Astrocyte of the hippocampus (primary cell): ENCODE data around the gene KIF18B.
"Not testable (repeated sequence)": the region's sequence is repeated elsewhere in the genome, so short reads cannot be mapped to it uniquely, and the experiment has no call there.

Experiments used
- DNase-seq: peaks from one replicate; pipeline ENCODE4 v3.0.0; 2011; ENCODE audit warnings: low read depth, low spot score

The KIF18B gene

DNA sequence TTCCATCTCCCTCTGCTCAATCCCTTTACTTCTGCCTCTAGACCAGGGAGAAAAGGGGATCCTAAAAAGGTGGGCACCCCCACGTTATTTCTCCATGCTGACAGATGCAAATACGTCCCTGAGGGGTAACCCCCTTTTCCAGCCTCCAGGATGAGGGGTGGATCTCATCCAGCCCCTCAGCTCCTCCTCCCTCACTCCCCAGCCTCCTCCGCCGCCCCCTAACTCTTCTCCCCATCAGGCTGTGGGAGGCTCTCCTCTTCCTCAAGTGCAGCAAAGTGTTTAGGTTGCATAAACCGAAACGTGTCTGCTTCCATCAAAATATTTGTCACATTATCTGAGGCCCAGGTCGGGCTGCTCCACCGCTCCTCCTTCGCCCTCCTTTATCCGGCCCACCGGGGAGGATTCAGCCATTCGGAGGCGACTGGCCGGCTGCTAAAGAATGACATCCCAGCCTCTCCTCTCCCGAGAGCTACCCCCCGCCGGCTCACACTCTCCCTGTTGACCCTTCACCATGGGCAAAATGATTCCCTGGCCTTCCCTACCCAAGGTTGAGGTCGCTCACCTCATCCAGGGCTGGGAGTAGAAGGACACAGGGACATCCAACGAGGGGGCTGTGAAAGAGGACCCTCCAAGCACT lies 21.7 kb upstream of the KIF18B start:
- no peak for DNase-seq

DNA sequence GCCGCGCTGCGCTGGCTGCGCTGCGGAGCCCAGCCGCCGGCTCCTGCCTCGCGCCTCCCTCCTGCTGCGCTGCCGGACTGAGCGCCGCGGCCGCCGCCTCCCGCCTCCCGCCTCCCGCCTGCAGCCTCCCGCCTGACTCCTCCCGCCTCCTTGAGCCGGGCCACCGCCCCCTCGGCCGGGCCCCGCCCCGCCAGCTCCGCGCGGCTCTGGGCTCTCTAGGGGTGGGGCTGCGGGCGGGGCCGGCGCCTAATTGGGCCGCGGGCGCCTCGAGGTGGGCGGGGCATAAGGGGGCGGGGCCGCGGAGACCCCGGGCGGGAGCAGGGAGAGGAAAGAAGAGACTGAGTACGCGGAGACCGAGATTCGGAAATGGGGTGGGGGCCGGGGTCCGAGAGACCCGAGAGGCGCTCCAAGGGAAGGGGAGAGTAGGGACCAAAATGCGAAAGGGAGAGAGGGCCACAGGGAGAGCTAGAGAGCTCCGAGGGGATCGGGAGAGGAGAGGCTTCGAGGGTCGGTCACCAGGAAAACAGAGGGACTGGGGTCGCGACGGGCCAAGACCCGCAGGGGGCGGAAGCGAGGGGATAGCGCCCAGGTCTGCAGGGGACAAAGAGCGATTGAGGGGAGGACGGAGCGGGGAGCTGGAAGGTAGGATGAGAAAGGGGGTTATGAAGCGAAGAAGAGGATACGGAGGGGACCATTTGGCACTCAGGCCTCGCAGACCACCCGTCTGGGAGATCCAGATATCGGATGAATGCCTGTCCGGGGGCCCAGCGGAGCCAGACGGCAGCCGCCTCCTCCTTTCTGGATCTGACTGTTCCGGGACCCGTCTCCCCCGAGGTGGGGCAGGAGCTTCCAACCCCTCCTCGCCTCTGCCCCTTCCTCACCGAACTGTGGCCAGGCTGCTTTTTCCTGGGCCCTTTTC lies 20.9 kb upstream of the KIF18B start, which contains the start of gene C1QL1:
Gene C1QL1 (minus strand): TSS at position 79 of the 919 bp plus-strand sequence. CDS start 255 bp downstream, outside the sequence.
- DNase-seq: peak; percentile 98

DNA sequence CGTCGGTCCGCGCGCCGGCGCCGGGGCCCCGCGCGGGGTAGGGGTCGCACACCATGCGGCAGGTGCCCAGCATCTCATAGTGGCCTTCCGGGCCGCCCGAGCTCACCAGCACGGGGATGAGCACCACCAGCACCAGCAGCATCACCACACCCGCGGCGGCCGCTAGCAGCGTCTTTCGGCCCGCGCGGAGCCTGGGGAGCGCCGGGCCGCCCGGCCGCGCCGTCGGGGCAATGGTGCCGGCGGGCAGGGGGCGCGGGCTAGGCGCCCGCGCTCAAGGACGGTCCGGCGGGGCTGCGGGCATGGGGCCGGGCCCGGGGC lies 20.3 kb upstream of the KIF18B start:
- DNase-seq: no peak

DNA sequence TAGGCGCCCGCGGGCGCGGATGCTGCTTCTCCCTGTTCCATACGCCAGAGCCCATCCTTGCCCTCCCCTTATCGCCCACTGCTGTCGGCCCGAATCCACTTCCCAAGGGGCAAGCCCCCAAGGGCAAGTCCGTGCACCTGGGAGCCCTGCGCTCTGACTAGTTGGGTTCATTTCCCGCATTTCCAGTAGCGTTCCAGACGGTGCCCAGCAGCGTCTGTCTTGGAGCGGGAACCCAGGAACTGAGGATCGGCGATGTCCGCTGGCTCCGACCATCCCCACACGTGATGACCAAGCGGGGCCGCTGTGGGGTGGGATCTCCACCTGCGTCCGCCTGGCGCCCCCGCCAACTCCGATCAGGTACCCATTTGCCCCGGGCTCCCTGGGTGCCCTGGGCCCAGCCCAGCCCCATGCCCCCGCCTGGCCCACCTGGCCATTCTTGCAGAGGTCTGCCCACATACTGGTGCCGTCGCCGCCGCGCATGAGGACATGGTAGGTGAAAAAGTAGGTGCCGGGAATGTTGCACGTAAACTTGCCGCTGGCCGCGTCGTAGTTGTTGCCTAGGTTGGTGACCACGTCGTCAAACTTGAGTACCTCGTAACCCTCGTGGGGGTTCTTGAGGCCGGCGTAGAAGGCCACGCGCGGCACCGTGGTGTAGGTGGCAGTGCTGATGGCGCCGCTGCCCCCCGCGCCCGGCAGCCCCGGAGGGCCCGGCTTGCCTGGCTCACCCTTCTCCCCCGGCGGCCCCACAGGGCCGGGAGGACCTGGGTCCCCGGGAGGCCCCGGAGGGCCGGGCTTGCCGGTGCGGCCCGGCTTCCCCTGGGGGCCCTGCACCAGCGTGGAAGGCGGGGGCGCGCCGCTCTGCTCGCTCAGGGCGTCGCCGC lies 19.7 kb upstream of the KIF18B start:
- no peak for DNase-seq

- DNase-seq: no peak
These were observed 18.9 kb upstream of the KIF18B start for GRCh38 chr17:44966348-44967025.

DNA sequence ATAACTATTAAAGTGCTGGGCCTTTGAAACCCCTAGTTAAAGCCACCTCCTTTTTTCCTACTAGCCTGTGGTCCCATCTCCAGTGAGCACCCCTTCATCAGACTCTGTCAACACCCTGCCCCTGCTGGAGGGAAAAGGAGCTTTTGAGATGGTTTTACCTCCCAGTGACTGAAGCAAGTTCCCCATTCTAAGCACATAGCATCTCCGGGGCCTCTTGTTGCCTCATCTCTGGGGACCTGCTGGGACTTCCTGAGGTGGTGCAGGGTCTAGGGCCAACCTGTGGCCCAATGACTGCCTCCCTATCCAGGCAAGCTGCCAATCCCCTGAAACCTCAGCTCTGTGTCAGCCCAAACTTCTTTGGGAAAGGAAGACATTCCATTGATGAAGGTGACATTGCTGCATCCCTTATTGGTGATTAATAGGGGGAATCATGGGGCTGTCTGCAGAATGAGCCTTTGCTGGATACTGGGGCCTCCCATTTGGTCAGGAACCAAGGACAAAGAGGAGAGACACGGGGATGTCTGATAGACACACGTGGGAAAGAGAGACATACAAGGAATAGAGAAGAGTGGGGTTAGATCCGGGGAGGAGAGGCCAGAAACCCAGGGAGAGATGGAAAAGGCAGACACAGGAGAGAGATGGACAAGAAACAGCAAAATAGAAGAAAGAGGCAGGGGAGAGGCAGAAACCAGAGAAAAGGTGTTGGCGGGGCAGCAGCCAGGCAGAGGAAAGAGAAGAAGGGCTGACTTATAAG lies 18.1 kb upstream of the KIF18B start:
- DNase-seq: no peak

DNA sequence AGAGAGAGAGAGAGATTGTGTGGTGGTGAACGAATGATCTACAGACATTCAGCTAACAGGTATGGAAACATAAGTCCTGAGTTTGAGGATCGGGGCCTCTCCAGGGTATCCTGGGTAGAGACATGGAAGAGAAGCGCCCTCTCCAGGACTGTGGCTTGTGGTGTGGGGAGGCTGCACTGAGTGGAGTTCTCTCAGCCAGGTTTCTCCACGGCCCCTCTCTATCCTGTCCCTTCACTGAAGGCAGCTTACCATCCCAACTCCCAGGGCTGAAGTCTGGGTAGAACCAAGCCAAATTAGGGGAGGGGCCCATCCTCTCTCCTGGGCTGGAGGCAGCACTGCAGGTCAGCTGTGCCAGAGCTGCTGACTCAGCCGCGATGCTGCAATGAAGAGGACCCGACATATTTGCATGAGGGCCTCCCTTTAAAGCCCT lies 14.4 kb upstream of the KIF18B start:
- DNase-seq: peak; percentile 29

DNA sequence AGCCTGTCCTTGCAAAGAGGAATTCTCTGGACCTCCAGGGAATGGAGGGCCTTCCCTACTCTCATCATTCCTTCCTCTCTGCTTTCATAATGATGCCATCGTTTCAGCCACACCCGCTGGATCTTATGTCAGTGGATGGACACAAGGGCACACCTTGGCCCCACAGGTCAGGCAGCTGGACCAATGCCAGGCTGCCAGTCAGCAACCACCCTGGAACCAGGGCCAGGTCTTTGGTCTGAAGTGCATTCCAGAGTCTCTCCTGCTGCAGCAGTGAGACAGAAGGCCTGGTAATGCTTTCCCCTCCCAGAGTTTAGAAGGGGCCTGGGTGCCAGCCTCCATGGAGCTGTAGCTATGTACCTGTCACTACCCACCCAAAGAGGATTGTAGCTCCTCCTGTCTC lies 13.1 kb upstream of the KIF18B start:
- DNase-seq: peak; percentile 26

GRCh38 chr17:44959821-44960531 lies 12.4 kb upstream of the KIF18B start:
- peak; percentile 25 for DNase-seq

GRCh38 chr17:44956998-44957981 lies 9.7 kb upstream of the KIF18B start:
- DNase-seq: no peak

DNA sequence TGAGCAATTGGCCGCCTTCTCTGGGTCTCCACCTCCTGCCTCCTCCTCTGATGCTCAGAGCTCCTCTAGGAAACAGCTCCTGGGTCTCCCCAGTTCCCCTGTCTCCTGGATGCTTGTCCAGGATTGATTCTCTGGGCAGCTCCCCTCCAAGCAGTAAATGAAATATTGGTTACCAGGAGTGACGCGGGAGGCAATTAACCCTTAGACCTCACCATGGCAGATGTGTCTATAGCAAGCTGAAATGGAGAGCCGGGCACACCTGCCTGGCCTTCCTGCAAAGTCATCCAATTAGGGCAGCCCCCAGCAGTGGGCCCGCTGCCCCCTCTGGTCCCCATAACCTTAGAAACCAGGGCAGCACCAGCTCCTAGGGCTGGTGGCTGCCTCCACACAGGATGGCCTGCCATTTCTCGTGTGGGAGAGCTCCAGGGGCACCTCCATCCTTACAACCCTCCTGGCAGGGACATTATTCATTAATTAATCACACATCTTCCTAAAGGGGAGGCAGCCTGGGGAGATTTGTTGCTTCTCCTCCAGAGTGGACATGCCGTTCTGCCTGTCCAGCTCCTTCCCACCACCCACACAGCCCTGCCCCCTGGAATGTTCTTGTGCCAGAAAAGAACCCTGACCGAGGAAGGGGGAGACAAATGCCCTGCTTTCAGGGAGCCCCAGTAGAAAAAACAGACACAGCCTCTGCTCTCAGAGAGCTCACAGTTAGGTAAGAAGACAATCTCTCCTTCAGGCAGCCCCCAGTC lies 8.3 kb upstream of the KIF18B start:
- no peak for DNase-seq

- DNase-seq: no peak
These were observed 5.4 kb upstream of the KIF18B start for GRCh38 chr17:44952946-44953475.

- no peak for DNase-seq
These were observed 782 bp upstream of the KIF18B start for GRCh38 chr17:44948315-44948795.

- DNase-seq: not testable (repeated sequence)
These were observed 1.9 kb downstream of the KIF18B start for GRCh38 chr17:44945652-44946051.

DNA sequence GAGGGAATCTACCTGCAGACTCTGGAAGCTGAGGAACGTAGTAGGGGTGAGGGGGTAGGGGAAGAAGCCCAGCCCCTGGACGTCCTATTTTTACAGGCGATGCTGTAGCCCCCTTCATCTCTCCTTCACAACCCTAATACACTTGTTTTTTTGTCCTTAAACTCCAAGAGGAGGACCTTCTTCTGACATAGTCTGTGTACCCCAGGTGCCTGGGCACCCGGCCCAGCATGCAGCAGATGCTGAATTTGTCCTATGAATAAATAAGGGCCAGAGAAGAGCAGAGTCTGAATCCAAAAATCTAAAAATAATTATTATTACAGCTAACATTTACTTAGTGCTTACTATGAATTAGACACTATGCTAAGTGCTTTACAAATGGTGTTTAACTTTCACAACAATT lies 5.1 kb downstream of the KIF18B start:
- no peak for DNase-seq

DNA sequence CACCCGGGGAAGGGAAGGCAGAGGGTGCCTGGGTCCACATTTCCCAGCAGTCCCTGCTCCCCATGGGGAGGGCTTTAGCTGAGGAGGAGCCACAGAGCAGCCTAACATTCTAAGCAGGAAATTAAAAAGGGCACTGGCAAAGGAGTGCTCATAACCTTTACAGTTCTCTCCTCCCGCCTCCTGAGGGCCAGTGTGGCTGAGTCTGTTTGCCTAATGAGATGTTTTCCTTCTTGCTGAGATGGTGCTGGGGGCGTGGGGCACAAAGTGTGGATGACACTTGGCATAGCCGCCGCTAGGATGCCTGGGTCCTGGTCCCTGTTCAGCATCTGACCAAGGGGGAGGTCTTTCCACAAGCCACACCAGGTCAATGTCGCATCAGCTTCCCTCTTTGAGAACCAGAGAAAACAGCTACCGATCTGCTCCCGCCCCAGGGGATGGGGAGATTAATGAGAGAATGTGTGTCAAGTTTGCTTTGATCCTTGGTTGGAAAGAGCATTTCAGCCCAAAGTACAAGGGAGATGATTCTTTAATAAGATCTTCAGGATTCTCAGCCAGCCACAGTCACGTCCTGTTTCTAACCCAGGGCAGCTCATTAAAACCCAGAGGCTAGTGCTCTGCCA lies 5.8 kb downstream of the KIF18B start:
- DNase-seq: peak; percentile 35

GRCh38 chr17:44940768-44941167 lies 6.8 kb downstream of the KIF18B start:
- DNase-seq: no peak
